ENCODE measurements around the gene ZNF576. TPM values are rescaled to one million over a fixed set of nuclear protein-coding genes. Genes with fewer than 3 reads are reported as not detected.

The ZNF576 gene
- polyA plus RNA-seq, 1 donor from 2014 or later: 11.9 TPM

DNA sequence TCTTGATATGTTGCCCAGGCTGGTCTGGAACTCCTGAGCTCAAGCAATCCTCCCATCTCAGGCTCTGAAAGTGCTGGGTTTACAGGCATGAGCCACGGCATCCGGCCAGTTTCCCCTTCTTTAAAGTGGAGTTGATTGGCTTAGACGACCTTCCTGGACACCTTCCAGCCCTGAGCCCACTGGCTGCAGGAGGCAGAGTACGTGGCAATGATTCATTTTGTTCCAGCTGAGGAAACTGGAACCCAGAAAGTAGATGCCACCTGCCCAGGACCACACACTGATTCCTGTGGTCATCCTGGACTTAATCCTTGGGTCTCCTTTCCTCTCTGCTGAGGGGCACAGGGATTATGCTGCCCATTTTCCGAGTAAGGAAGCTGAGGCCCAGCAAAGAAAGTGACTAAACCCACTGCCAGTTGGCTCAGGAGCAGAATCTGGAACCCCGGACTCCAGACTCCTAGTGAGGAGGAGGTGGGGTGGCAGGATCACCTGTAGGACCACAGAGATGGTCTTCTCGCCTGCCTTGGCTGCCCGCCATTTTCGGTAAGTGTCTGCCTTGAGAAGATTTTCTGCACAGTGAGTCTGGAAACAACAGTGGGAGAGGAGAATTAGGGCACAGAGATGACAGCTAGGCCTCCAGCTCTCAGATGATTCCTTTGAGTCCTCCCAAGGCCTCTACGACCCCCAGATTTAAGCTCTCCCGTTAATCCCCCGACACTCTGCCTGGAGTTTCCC, 21.8 kb upstream of the ZNF576 start:
- Histone ChIP-seq H3K9ac (ENCODE audit: low read length) (peak overlapping the region; percentile 96), H3K27me3 (ENCODE audit: insufficient read depth, low read depth, low read length) (no peaks in the 10 kb centered on the region), H3K4me3 (ENCODE audit: low read length) (peak overlapping the region; percentile 99), H2AFZ (ENCODE audit: low read depth, low read length) (peak overlapping the region; percentile 96), H4K20me1 (ENCODE audit: insufficient read depth) (no peaks in the 10 kb centered on the region), H3K9me3 (ENCODE audit: low read length) (no peaks in the 10 kb centered on the region), H3K36me3 (ENCODE audit: insufficient read depth, low read length) (no peaks in the 10 kb centered on the region), H3K9me2 (ENCODE audit: insufficient read depth, low read length) (no peaks in the 10 kb centered on the region), H3K79me2 (replicated peaks; ENCODE audit: insufficient read depth, low read length) (peaks cover 15% of the 10 kb centered on the region), H3K27ac (ENCODE audit: low read length) (peak overlapping the region; percentile 89), H3F3A (ENCODE audit: insufficient read depth, low read length, poor library complexity, severe bottlenecking) (no peaks in the 10 kb centered on the region), H3K4me2 (ENCODE audit: low read length) (peak overlapping the region; percentile 82)
- no peak for TF ChIP-seq MXI1 (conservative IDR thresholded peaks at IDR 0.05; ENCODE audit: poor library complexity, severe bottlenecking)
- TF ChIP-seq, protein P1, sequence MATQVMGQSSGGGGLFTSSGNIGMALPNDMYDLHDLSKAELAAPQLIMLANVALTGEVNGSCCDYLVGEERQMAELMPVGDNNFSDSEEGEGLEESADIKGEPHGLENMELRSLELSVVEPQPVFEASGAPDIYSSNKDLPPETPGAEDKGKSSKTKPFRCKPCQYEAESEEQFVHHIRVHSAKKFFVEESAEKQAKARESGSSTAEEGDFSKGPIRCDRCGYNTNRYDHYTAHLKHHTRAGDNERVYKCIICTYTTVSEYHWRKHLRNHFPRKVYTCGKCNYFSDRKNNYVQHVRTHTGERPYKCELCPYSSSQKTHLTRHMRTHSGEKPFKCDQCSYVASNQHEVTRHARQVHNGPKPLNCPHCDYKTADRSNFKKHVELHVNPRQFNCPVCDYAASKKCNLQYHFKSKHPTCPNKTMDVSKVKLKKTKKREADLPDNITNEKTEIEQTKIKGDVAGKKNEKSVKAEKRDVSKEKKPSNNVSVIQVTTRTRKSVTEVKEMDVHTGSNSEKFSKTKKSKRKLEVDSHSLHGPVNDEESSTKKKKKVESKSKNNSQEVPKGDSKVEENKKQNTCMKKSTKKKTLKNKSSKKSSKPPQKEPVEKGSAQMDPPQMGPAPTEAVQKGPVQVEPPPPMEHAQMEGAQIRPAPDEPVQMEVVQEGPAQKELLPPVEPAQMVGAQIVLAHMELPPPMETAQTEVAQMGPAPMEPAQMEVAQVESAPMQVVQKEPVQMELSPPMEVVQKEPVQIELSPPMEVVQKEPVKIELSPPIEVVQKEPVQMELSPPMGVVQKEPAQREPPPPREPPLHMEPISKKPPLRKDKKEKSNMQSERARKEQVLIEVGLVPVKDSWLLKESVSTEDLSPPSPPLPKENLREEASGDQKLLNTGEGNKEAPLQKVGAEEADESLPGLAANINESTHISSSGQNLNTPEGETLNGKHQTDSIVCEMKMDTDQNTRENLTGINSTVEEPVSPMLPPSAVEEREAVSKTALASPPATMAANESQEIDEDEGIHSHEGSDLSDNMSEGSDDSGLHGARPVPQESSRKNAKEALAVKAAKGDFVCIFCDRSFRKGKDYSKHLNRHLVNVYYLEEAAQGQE (IDR thresholded peaks at IDR 0.05; ENCODE audit: borderline replicate concordance): no peak
- no peak for TF ChIP-seq EZH2 (IDR thresholded peaks at IDR 0.05; ENCODE audit: borderline replicate concordance, insufficient read depth, low read length, poor library complexity, severe bottlenecking)
- no peak for TF ChIP-seq EP300 (conservative IDR thresholded peaks at IDR 0.05; ENCODE audit: poor library complexity, severe bottlenecking)
- TF ChIP-seq SMC3 (conservative IDR thresholded peaks at IDR 0.05; ENCODE audit: poor library complexity): no peak
- TF ChIP-seq TAF1 (IDR thresholded peaks at IDR 0.05; ENCODE audit: low read depth): no peak
- TF ChIP-seq RAD21 (conservative IDR thresholded peaks at IDR 0.05): no peak
- no peak for TF ChIP-seq POLR2AphosphoS5 (IDR thresholded peaks at IDR 0.05)
- TF ChIP-seq, protein P2, sequence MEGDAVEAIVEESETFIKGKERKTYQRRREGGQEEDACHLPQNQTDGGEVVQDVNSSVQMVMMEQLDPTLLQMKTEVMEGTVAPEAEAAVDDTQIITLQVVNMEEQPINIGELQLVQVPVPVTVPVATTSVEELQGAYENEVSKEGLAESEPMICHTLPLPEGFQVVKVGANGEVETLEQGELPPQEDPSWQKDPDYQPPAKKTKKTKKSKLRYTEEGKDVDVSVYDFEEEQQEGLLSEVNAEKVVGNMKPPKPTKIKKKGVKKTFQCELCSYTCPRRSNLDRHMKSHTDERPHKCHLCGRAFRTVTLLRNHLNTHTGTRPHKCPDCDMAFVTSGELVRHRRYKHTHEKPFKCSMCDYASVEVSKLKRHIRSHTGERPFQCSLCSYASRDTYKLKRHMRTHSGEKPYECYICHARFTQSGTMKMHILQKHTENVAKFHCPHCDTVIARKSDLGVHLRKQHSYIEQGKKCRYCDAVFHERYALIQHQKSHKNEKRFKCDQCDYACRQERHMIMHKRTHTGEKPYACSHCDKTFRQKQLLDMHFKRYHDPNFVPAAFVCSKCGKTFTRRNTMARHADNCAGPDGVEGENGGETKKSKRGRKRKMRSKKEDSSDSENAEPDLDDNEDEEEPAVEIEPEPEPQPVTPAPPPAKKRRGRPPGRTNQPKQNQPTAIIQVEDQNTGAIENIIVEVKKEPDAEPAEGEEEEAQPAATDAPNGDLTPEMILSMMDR (IDR thresholded peaks at IDR 0.05; ENCODE audit: poor library complexity, severe bottlenecking): no peak

DNA sequence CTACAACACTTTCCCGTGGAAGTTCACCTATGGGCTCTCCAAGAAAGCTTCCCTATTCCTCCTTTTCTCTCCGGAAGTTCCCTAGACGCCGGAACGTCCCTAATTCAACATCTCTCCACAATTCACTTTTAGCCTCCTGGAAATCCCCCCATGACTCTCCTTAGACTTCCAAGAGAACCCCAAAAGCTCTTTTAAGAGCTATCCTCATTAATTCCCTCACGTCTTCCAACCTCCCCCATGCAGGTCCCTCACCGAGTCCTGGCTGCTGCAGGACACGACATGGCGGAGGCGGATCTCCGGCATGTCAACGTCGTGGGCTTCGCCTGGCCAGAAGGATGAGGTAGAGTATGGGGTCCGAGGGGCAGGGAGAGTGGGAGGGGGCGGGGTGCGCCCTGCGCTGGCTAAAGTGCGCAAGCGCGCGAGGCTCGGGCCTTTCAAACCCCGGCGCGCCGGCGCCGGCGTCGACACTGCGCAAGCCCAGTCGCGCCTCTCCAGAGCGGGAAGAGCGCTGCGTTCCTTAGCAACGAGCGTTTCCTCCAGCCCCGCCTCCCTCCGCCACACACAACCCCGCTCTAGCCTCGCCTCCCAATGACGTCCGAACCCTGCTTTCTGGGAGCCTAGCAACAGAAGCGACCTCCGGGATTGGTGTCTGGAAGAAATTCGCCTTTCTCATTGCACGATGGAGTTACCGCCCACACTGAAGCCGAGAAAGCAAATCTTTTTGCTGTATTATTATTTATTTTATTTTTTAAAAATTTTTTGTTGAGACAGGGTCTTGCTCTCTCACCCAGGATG, 21.0 kb upstream of the ZNF576 start, which contains the start of the genes PINLYP and XRCC1:
Gene PINLYP, plus strand, starts transcription at position 646 of the 795 bp plus-strand sequence. CDS start 1,391 bp downstream, outside the sequence.
Gene XRCC1, minus strand, starts transcription at position 372 of the 795 bp plus-strand sequence. Its CDS starts 69 bp downstream, at position 303.
- no peaks in the 10 kb centered on the region for H3K9me2 ChIP-seq (ENCODE audit: insufficient read depth, low read length)
- peak within 1 kb of the TSS; percentile 96 for H3K9ac ChIP-seq (ENCODE audit: low read length)
- H3K4me2 ChIP-seq (ENCODE audit: low read length): peak within 1 kb of the TSS; percentile 82
- peaks cover 15% of the 10 kb centered on the region for H3K79me2 ChIP-seq (replicated peaks; ENCODE audit: insufficient read depth, low read length)
- no peaks in the 10 kb centered on the region for H3K9me3 ChIP-seq (ENCODE audit: low read length)
- H3K36me3 ChIP-seq (ENCODE audit: insufficient read depth, low read length): no peaks in the 10 kb centered on the region
- H3K4me3 ChIP-seq (ENCODE audit: low read length): peak within 1 kb of the TSS; percentile 99
- H2AFZ ChIP-seq (ENCODE audit: low read depth, low read length): peak within 1 kb of the TSS; percentile 96
- H3K27ac ChIP-seq (ENCODE audit: low read length): peak within 1 kb of the TSS; percentile 94
- no peaks in the 10 kb centered on the region for H3F3A ChIP-seq (ENCODE audit: insufficient read depth, low read length, poor library complexity, severe bottlenecking)
- no peak for TF ChIP-seq EZH2 (IDR thresholded peaks at IDR 0.05; ENCODE audit: borderline replicate concordance, insufficient read depth, low read length, poor library complexity, severe bottlenecking)
- TF ChIP-seq, protein P2 (IDR thresholded peaks at IDR 0.05; ENCODE audit: poor library complexity, severe bottlenecking): no peak
- TF ChIP-seq, protein P1 (IDR thresholded peaks at IDR 0.05; ENCODE audit: borderline replicate concordance): peak; percentile 73
- peak; percentile 44 for TF ChIP-seq SMC3 (conservative IDR thresholded peaks at IDR 0.05; ENCODE audit: poor library complexity)
- TF ChIP-seq EP300 (conservative IDR thresholded peaks at IDR 0.05; ENCODE audit: poor library complexity, severe bottlenecking): peak; percentile 59
- peak; percentile 26 for TF ChIP-seq RAD21 (conservative IDR thresholded peaks at IDR 0.05)
- peak; percentile 84 for TF ChIP-seq MXI1 (conservative IDR thresholded peaks at IDR 0.05; ENCODE audit: poor library complexity, severe bottlenecking)
- peak; percentile 90 for TF ChIP-seq POLR2AphosphoS5 (IDR thresholded peaks at IDR 0.05)
- peak; percentile 61 for TF ChIP-seq TAF1 (IDR thresholded peaks at IDR 0.05; ENCODE audit: low read depth)
- no peaks in the 10 kb centered on the region for H4K20me1 ChIP-seq (ENCODE audit: insufficient read depth)
- no peaks in the 10 kb centered on the region for H3K27me3 ChIP-seq (ENCODE audit: insufficient read depth, low read depth, low read length)
